ENCODE results near the gene TMEM63C. TPM values are rescaled to one million over a fixed set of nuclear protein-coding genes. Genes with fewer than 3 reads are reported as not detected.

TMEM63C gene
- total RNA-seq, 3 donors from 2014 or later: 21.2 to 40.8 (median 34.9) TPM

- no peak for DNase-seq
- no peak for TF ChIP-seq CTCF (IDR thresholded peaks at IDR 0.05)
- H3K36me3 ChIP-seq (ENCODE audit: low read depth): no peaks in the 10 kb centered on the region
- H3K4me3 ChIP-seq: no peak overlapping the region
- peak; percentile 10 for ATAC-seq
- no peaks in the 10 kb centered on the region for H3K4me1 ChIP-seq (ENCODE audit: low read depth)
- no peaks in the 10 kb centered on the region for H3K9me3 ChIP-seq
- intact Hi-C loops (cut with DNase I, micrococcal nuclease): no loop called here
Measured at GRCh38 chr14:77243853-77244252, 62.3 kb downstream of the TMEM63C start.

DNA sequence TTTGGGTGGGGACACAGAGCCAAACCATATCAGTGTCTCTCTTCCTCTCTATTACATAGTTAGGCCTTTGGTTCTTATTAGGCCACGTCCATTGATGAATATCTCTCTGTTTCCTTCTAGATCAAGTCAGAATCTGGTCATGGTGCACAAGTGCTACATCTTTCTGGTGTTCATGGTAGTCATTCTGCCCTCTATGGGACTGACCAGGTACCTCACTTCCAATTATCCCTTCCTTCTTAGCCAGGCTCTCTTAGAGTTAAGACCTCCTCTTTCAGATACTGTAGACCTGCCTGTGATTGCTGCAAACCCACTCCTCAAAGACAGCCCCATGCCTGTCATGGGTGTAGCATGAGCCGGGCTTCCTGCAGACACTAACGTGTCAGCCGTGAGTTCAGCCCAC, 64.2 kb downstream of the TMEM63C start:
- TF ChIP-seq CTCF (IDR thresholded peaks at IDR 0.05): no peak
- Histone ChIP-seq H3K36me3 (ENCODE audit: low read depth) (no peaks in the 10 kb centered on the region), H3K4me3 (no peak overlapping the region), H3K9me3 (no peaks in the 10 kb centered on the region), H3K4me1 (ENCODE audit: low read depth) (no peaks in the 10 kb centered on the region)
- no peak for ATAC-seq
- intact Hi-C loops (cut with DNase I, micrococcal nuclease): no loop called here
- no peak for DNase-seq

DNA sequence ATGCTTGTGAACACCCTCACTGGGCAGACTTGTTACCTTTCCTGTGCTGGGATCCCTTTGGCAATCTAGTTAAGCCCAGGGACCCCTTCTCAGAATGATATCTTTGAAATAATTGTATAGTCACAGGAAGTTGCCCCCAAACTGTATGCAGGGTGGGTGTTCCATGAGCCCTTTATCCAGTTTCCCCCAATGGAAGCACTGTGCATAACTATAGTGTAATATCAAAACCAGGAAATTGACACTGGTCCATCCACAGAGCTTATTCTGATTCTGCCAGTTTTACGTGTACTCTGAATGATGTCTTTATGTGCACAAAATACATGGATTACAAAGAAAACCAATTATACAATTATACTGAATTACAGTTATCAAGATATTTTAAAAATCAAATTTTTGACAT, 65.2 kb downstream of the TMEM63C start:
- no peak for DNase-seq
- H3K4me1 ChIP-seq (ENCODE audit: low read depth): no peaks in the 10 kb centered on the region
- intact Hi-C loops (cut with DNase I, micrococcal nuclease): no loop called here
- H3K4me3 ChIP-seq: no peak overlapping the region
- no peak for ATAC-seq
- no peaks in the 10 kb centered on the region for H3K9me3 ChIP-seq
- H3K36me3 ChIP-seq (ENCODE audit: low read depth): no peaks in the 10 kb centered on the region
- TF ChIP-seq CTCF (IDR thresholded peaks at IDR 0.05): no peak

DNA sequence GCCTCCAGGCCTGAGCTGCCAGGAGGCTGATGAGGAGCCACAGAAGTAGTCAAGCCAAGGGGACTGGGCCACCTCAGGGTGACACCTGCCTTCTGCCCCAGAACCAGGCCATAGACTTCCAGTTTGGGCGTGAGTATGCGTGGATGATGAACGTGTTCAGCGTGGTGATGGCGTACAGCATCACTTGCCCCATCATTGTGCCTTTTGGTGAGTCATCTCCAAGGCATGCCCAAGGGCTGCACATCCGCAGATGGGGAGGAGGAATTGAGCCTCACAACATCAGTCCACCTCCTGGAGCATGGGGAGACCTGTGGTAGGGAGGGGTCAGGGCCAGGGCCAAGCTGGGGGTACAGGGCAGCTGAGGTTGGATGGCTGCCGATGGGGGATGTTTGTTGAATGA, 67.1 kb downstream of the TMEM63C start:
- no peak for TF ChIP-seq CTCF (IDR thresholded peaks at IDR 0.05)
- no peak overlapping the region for H3K4me3 ChIP-seq
- DNase-seq (no peak), ATAC-seq (no peak)
- H3K36me3 ChIP-seq (ENCODE audit: low read depth): no peaks in the 10 kb centered on the region
- H3K4me1 ChIP-seq (ENCODE audit: low read depth): no peaks in the 10 kb centered on the region
- intact Hi-C loops (cut with DNase I, micrococcal nuclease): no loop called here
- H3K9me3 ChIP-seq: no peaks in the 10 kb centered on the region

- no peaks in the 10 kb centered on the region for H3K4me1 ChIP-seq (ENCODE audit: low read depth)
- DNase-seq (no peak), ATAC-seq (no peak)
- H3K4me3 ChIP-seq: no peak overlapping the region
- intact Hi-C loops (cut with DNase I, micrococcal nuclease): no loop called here
- H3K36me3 ChIP-seq (ENCODE audit: low read depth): no peaks in the 10 kb centered on the region
- no peak for TF ChIP-seq CTCF (IDR thresholded peaks at IDR 0.05)
- H3K9me3 ChIP-seq: no peaks in the 10 kb centered on the region
Measured at GRCh38 chr14:77249286-77249685, 67.7 kb downstream of the TMEM63C start.

DNA sequence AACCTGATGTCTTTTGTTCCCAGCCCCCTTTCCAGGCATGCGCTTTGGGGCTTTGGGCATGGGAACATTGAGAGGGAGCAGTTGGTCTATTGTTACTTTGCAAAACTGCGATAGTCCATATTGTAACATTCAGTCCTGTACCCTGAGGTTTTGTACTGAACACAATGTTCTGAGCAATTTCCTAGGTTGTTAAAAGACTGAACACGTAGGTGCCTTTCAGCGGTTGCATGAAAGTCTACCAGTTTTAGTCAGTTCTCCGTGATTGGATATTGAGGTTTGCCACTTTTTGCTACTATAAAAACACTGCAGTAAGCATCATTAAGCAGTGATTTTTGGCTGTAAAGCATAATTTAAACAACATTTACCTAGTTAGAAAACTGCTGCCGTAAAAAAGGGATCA, 69.3 kb downstream of the TMEM63C start:
- no peaks in the 10 kb centered on the region for H3K9me3 ChIP-seq
- ATAC-seq: no peak
- intact Hi-C loops (cut with DNase I, micrococcal nuclease): no loop called here

More for the DNA sequence above, 69.3 kb downstream of the TMEM63C start:
- no peaks in the 10 kb centered on the region for H3K36me3 ChIP-seq (ENCODE audit: low read depth)
- no peak overlapping the region for H3K4me3 ChIP-seq
- H3K4me1 ChIP-seq (ENCODE audit: low read depth): no peaks in the 10 kb centered on the region
- DNase-seq: no peak
- no peak for TF ChIP-seq CTCF (IDR thresholded peaks at IDR 0.05)

Measured in mucosa of descending colon (tissue), 3 donors.